Measurements from ENCODE around the gene MYH7B. TPM values are rescaled to one million over a fixed set of nuclear protein-coding genes. Genes with fewer than 3 reads are reported as not detected.

Gene MYH7B
- total RNA-seq, 1 donor = 0.54 TPM

GRCh38 chr20:34974246-34974645 lies 18.6 kb downstream of the MYH7B start:
- DNase-seq (ENCODE audit: low read depth in 2 of 3, low spot score in 2 of 3) = no peak

- DNase-seq (ENCODE audit: low read depth in 2 of 3, low spot score in 2 of 3) = no peak
Observed at GRCh38 chr20:34976286-34976685, 20.6 kb downstream of the MYH7B start.

GRCh38 chr20:34977365-34978091 lies 21.9 kb downstream of the MYH7B start:
- DNase-seq (ENCODE audit: low read depth in 2 of 3, low spot score in 2 of 3) = no peak

GRCh38 chr20:34978092-34978744 lies 22.6 kb downstream of the MYH7B start:
- no peak for DNase-seq (ENCODE audit: low read depth in 2 of 3, low spot score in 2 of 3)

GRCh38 chr20:34979366-34980153 lies 23.9 kb downstream of the MYH7B start:
- DNase-seq (ENCODE audit: low read depth in 2 of 3, low spot score in 2 of 3) = no peak

GRCh38 chr20:34980543-34981233 lies 25.0 kb downstream of the MYH7B start:
- no peak for DNase-seq (ENCODE audit: low read depth in 2 of 3, low spot score in 2 of 3)

GRCh38 chr20:34982270-34983088 lies 26.8 kb downstream of the MYH7B start:
- DNase-seq (ENCODE audit: low read depth in 2 of 3, low spot score in 2 of 3) = no peak

GRCh38 chr20:34983089-34983820 lies 27.6 kb downstream of the MYH7B start:
- DNase-seq (ENCODE audit: low read depth in 2 of 3, low spot score in 2 of 3) = no peak

GRCh38 chr20:34983995-34984735 lies 28.5 kb downstream of the MYH7B start:
- no peak for DNase-seq (ENCODE audit: low read depth in 2 of 3, low spot score in 2 of 3)

GRCh38 chr20:34984756-34985261 lies 29.1 kb downstream of the MYH7B start:
- no peak for DNase-seq (ENCODE audit: low read depth in 2 of 3, low spot score in 2 of 3)

GRCh38 chr20:34985461-34986310 lies 30.0 kb downstream of the MYH7B start:
- DNase-seq (ENCODE audit: low read depth in 2 of 3, low spot score in 2 of 3) = no peak

- DNase-seq (ENCODE audit: low read depth in 2 of 3, low spot score in 2 of 3) = no peak
Observed at GRCh38 chr20:34986311-34987287, 30.9 kb downstream of the MYH7B start.

- DNase-seq (ENCODE audit: low read depth in 2 of 3, low spot score in 2 of 3) = no peak
Observed at GRCh38 chr20:34987288-34988190, 31.9 kb downstream of the MYH7B start.

- no peak for DNase-seq (ENCODE audit: low read depth in 2 of 3, low spot score in 2 of 3)
Observed at GRCh38 chr20:34988191-34988540, 32.5 kb downstream of the MYH7B start.

GRCh38 chr20:34989118-34989517 lies 33.5 kb downstream of the MYH7B start:
- no peak for DNase-seq (ENCODE audit: low read depth in 2 of 3, low spot score in 2 of 3)

- DNase-seq (ENCODE audit: low read depth in 2 of 3, low spot score in 2 of 3) = no peak
Observed at GRCh38 chr20:34989670-34990069, 34.0 kb downstream of the MYH7B start.
